GM18951 (cell line): Measurements from ENCODE around the gene ENKD1.

Experiments
- POLR2A ChIP-seq: IDR thresholded peaks from 4 replicates; pipeline ENCODE4 v1.6.1; 2011; ENCODE audit warnings: mild to moderate bottlenecking; ENCODE audit not compliant: insufficient read length, insufficient read depth; ENCODE audit errors: extremely low read depth
- in situ Hi-C: fragments of 300-500 bp; cut with MboI; formaldehyde crosslinking; loops from one replicate; pipeline ENCODE4 v1.12.0; 2022; ENCODE audit warnings: low sequenced_read_pairs, mixed read lengths, inconsistent platforms; ENCODE audit not compliant: unreplicated experiment

ENKD1 gene

DNA sequence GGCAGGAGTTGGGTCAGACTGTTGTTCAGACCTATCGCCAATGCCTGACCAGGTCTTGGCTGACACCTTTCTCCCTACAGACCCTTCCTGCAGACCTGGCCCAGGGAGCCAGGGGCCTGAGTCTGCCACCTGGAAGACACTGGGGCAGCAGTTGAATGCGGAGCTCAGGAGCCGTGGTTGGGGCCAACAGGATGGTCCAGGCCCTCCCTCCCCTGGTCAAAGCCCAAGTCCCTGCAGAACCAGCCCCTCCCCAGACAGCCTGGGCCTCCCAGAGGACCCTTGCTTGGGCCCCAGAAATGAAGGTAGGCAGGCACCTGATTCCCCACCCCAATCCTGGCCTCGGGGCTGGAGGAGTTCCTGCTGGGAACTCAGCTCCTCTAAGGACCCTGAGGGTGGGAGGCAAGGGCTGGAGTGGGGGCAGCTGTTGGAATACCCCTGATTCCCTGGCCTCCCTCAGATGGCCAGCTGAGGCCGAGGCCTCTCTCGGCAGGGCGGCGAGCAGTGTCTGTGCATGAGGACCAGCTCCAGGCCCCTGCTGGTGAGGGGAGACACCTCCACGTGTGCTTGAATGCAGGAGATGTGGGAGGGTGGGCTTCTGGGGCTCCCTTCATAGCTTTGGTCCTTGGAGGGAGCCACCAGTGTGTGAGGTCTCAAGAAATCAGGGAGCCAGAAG, 10.1 kb downstream of the ENKD1 start:
- in situ Hi-C loops: loop anchor here (25.0 kb wide), 1 partner anchor 381 kb away; no protein-coding TSS in a partner anchor
- TF ChIP-seq POLR2A: no peak

DNA sequence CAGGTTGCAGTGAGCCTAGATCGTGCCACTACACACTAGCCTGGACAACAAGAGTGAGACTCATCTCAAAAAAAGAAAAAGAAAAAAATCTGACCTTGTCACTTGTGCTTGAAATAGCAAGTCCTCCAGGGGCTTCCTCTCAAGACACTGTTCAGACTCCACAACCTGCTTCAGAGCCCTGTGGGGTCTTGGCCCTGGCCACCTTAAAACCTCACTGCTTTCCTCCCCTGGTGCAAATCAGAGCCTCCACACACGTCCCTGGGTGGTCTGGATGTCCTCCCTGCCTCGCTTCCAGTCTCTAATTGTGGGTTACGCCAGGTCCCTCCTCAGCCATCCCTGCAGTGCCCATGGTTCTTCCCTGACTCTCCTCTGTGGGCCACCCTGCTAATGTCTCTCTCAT, 11.2 kb downstream of the ENKD1 start:
- TF ChIP-seq POLR2A: no peak
- in situ Hi-C loops: loop anchor here (25.0 kb wide), 1 partner anchor 382 kb away; no protein-coding TSS in a partner anchor

DNA sequence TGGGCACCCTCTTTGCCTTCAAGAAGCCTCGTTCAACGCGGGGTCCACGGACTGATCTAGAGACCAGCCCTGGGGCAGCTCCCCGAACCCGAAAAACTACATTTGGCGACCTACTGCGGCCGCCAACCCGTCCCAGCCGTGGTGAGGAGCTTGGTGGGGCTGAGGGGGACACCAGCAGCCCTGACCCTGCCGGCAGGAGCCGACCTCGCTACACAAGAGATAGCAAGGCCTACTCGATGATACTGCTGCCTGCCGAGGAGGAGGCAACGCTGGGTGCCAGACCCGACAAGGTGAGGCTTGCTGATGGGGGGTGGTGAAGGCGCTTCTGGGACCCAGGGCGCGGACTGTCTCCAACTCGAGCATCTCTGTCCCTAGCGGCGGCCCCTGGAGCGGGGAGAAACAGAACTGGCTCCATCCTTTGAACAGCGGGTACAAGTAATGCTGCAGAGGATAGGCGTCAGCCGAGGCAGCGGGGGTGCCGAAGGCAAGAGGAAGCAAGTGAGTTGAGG, 12.1 kb downstream of the ENKD1 start:
- TF ChIP-seq POLR2A: no peak
- in situ Hi-C loops: loop anchor here (25.0 kb wide), 1 partner anchor 383 kb away; no protein-coding TSS in a partner anchor

DNA sequence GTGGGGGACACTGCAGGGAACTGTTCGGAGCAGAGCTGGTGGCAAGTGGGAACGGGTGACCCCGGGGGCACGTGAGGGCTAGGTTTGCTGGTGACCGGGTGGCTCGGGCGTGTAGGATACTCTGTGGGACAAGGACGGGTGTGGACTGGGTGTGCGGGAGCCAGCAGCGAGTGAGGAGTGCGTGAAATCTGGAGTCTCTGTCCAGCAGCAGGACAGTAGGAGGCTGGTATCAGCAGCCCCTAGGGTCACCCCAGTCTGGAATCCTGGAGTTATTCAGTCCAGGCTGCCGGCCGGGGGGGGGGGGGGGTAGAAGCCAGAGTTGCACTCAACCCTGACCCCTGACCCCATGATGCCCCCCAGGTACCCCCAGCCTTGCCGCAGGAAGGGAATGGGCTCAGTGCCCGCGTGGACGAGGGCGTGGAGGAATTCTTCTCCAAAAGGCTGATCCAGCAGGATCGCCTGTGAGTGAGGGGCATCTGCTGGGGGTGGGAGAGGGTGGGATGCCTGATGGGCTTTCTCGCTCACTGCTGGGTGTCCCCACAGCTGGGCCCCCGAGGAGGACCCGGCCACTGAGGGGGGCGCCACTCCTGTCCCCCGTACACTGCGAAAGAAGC, 12.7 kb downstream of the ENKD1 start:
- in situ Hi-C loops: loop anchor here (25.0 kb wide), 1 partner anchor 383 kb away; no protein-coding TSS in a partner anchor
- TF ChIP-seq POLR2A: no peak

DNA sequence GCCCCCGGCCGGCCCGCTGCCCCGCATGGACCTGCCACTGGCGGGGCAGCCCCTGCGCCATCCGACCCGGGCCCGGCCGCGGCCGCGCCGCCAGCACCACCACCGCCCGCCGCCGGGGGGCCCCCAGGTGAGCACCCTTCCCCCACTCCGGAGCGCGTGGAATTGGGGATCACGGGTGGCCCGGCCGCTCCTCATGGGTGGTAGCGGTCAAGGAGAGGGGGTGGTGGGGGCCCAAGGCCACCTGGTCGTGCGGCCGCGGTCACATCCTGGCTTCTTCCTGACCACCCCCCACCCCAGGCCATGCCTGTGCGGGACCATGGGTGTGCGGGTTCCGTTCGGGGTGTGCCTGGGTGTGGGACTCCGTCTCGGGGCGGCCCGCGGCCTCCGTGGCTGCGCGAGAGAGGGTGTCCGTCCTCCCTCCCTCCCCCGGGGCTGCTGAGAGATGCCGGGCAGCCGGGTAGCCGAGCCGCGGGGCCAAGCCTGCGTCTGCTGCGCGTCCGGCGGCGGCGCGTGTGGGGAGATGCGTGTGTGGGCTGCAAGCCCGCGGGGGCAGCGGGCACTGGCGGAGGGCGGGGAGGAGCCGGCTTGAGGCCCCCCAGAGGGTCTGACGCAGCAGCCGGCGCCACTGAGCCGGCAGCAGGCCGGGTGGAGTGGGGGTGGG, 13.3 kb downstream of the ENKD1 start:
- no peak for TF ChIP-seq POLR2A
- in situ Hi-C loops: loop anchor here (25.0 kb wide), 1 partner anchor 384 kb away; no protein-coding TSS in a partner anchor

DNA sequence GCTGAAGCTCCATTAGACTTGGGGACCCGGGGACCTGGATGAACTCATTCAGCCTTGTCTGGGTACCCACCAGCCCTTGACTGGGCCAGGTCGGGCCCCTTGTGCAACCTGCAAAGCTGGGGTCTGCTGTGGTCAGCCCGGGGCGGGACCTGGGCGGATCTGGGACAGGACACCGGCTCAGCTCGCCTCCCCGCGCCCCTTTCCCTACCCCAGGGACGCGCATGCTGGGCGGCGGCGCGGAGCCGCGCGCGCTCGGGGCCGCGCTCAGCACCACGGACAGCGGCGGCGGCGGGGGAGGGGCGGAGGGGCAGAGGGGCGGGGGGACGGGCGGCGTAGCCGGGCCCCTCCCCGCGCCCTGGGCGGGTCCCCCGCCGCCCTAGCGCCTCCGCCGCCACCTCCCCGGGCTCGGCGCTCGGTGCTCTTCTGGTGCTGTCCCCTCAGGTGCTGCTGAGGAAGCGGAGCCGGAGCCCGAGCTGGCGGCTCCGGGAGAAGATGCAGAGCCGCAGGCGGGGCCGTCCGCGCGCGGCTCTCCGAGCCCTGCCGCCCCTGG, 13.9 kb downstream of the ENKD1 start:
- in situ Hi-C loops: loop anchor here (25.0 kb wide), 1 partner anchor 385 kb away; no protein-coding TSS in a partner anchor
- TF ChIP-seq POLR2A: no peak

DNA sequence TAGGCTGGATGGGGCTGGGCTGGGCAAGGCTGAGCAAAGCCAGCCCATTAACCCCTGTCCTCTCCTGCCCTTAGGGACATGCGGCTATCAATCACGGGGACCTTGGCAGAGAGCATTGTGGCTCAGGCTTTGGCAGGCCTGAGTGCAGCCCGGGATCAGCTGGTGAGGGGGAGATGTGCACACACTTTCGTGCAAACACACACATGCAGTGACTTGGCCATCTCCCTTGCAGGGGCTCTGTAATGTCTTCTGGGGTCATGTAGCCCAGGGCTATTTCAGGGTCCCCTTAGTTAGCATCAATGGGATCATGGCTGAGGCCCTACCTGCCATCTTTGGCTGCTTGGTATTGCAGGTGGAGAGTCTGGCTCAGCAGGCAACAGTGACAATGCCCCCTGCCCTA, 14.7 kb downstream of the ENKD1 start:
- in situ Hi-C loops: loop anchor here (25.0 kb wide), 1 partner anchor 385 kb away; no protein-coding TSS in a partner anchor
- TF ChIP-seq POLR2A: no peak

DNA sequence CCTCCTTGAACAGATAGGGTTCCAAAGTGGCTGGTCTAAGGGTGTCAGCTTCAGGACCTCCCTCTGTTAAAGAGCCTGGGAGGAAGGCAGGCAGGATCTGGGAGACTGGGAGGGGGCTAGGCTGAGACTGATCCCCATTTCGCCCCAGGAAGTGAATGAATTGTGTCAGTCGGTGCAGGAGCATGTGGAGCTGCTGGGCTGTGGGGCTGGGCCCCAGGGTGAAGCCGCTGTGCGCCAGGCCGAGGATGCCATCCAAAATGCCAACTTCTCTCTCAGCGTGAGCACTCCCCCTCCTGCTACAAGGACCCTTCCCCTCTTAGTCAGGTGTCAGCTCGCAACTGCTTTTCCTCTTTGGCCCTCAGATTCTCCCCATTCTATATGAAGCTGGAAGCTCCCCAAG, 15.5 kb downstream of the ENKD1 start:
- in situ Hi-C loops: loop anchor here (25.0 kb wide), 1 partner anchor 386 kb away; no protein-coding TSS in a partner anchor
- TF ChIP-seq POLR2A: no peak

DNA sequence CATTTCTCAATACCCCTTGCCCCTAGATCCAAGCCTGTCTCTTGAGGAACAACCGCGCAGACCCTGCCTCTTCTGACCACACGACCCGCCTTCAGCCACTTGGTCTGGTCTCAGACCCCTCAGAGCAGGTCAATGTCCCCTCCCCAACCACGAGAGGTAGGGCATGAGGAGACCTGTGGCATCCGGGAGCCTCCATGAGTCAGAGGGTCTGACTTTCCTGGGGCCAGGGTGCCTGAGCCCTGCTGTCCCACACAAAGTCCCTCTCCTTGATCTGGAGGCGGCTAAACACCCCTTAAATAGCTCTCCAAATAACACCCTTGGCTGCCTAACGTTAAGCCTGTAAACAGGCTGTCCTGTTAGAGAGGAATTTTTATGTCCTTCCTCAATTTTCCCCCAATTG, 16.5 kb downstream of the ENKD1 start:
- in situ Hi-C loops: loop anchor here (25.0 kb wide), 1 partner anchor 387 kb away; no protein-coding TSS in a partner anchor

DNA sequence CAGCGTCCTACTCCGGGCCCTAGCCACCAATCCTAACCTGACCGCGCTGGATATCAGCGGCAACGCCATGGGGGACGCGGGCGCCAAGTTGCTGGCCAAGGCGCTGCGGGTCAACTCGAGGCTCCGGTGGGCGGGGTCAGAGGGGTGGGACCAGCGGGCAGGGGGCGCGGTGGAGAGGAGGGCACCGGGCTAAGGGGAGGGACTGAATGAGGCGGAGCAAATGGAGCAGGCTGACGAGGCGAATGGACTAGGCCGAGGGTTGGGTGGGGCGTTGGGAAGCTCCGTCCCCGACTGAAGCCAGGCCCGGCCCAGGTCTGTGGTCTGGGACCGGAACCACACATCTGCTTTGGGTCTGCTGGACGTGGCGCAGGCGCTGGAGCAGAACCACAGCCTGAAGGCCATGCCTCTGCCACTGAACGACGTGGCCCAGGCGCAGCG, 17.0 kb downstream of the ENKD1 start:
- in situ Hi-C loops: no loop called here
- TF ChIP-seq POLR2A: no peak

More for the DNA sequence above, 16.5 kb downstream of the ENKD1 start:
- no peak for TF ChIP-seq POLR2A

DNA sequence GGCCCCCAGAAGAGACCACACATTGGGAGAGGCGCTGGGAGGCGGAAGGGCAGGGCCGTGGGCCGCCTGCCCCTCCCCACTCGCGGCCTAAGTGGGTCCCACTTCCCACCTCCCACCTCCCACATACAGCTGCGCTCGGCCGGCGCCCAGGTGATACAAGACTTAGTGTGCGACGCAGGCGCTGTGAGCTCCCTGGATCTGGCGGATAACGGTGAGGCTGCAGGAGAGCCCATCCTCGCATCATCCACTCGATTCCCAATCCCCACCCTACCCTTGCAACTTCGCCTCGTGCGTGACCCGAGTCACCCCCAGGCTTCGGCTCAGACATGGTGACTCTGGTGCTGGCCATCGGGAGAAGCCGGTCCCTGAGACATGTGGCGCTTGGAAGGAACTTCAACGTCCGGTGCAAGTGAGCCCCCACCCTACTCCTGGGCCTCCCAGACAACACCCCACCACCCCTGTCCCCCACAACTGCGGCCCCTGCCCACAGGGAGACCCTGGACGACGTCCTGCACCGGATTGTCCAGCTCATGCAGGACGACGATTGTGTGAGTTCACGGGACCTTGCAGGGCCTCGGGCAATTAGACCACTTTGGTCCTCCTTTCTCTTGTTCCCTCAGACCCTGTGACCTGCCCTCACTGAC, 17.7 kb downstream of the ENKD1 start:
- in situ Hi-C loops: no loop called here
- no peak for TF ChIP-seq POLR2A

DNA sequence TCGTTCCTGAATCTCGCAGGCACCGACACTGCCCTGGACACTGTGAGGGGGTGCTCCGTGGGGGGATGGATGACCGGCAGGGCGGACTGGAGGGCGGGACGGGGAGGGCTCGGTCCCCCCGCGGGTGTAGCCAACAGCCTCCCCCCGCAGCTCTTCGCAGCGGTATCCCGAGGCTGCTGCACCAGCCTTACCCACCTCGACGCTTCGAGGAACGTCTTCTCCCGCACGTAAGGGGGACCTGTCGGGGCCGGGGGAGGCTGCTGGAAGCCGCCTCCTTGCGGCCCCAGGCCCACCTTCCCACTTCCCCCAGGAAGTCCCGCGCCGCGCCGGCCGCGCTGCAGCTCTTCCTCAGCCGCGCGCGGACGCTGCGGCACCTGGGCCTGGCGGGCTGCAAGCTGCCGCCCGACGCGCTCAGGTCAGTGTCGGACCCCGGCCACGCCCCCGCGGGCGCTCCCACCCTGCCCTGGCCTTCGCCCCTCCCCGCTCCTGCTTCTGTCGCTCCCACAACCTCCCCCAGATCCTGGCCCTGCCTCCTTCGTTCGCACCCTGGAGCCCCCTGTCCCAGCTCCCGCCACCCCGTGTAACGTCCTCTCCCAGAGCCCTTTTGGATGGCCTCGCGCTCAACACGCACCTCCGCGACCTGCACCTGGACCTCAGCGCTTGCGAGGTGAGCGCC, 18.3 kb downstream of the ENKD1 start:
- TF ChIP-seq POLR2A: no peak
- in situ Hi-C loops: no loop called here
